ENCODE data around the gene ST6GALNAC1.

Gene ST6GALNAC1

GRCh38 chr17:76643553-76644148 is at the start of gene ST6GALNAC1:
TSS of gene ST6GALNAC1 (minus strand) at chr17:76643757. CDS start at chr17:76643638, 119 bp downstream.
- peak; percentile 27 for DNase-seq

- DNase-seq = no peak
These were observed 48.0 kb upstream of the ST6GALNAC1 start for GRCh38 chr17:76691379-76692191.

- no peak for DNase-seq
These were observed 47.2 kb upstream of the ST6GALNAC1 start for GRCh38 chr17:76690596-76691280.

- DNase-seq = no peak
These were observed 46.3 kb upstream of the ST6GALNAC1 start for GRCh38 chr17:76689859-76690258.

- DNase-seq = no peak
These were observed 44.6 kb upstream of the ST6GALNAC1 start for GRCh38 chr17:76688165-76688622.

GRCh38 chr17:76687298-76688164 is 44.0 kb upstream of the ST6GALNAC1 start:
- no peak for DNase-seq

- DNase-seq = no peak
These were observed 43.2 kb upstream of the ST6GALNAC1 start for GRCh38 chr17:76686538-76687297.

- no peak for DNase-seq
These were observed 42.3 kb upstream of the ST6GALNAC1 start for GRCh38 chr17:76685846-76686245.

- no peak for DNase-seq
These were observed 41.8 kb upstream of the ST6GALNAC1 start for GRCh38 chr17:76685366-76685765.

GRCh38 chr17:76684756-76685155 is 41.2 kb upstream of the ST6GALNAC1 start:
- DNase-seq = no peak

GRCh38 chr17:76683921-76684745 is 40.6 kb upstream of the ST6GALNAC1 start:
- DNase-seq = no peak

GRCh38 chr17:76683011-76683755 is 39.6 kb upstream of the ST6GALNAC1 start:
- no peak for DNase-seq

GRCh38 chr17:76682296-76682695 is 38.7 kb upstream of the ST6GALNAC1 start:
- DNase-seq = no peak

- DNase-seq = peak; percentile 76
These were observed 37.9 kb upstream of the ST6GALNAC1 start for GRCh38 chr17:76681222-76682137.

- no peak for DNase-seq
These were observed 35.7 kb upstream of the ST6GALNAC1 start for GRCh38 chr17:76679239-76679638.

GRCh38 chr17:76678330-76678729 is 34.8 kb upstream of the ST6GALNAC1 start:
- DNase-seq = no peak

- no peak for DNase-seq
These were observed 33.8 kb upstream of the ST6GALNAC1 start for GRCh38 chr17:76677406-76677805.

GRCh38 chr17:76676629-76677028 is 33.1 kb upstream of the ST6GALNAC1 start:
- no peak for DNase-seq

- DNase-seq = no peak
These were observed 32.1 kb upstream of the ST6GALNAC1 start for GRCh38 chr17:76675648-76676047.

All from stimulated activated CD4-positive, alpha-beta T cell treated with anti-CD3 and anti-CD28 coated beads, Interleukin-15, amount 100 ng/mL, for 24 hours (primary cell).